Measurements from ENCODE around the gene IRF7. TPM values are rescaled to one million over a fixed set of nuclear protein-coding genes. Genes with fewer than 3 reads are reported as not detected.

The IRF7 gene
- total and polyA plus RNA-seq, 2 donors (not counting 3 experiments of a cell fraction or from before 2014, with no cell fraction given): 12.6 to 14.7 TPM

DNA sequence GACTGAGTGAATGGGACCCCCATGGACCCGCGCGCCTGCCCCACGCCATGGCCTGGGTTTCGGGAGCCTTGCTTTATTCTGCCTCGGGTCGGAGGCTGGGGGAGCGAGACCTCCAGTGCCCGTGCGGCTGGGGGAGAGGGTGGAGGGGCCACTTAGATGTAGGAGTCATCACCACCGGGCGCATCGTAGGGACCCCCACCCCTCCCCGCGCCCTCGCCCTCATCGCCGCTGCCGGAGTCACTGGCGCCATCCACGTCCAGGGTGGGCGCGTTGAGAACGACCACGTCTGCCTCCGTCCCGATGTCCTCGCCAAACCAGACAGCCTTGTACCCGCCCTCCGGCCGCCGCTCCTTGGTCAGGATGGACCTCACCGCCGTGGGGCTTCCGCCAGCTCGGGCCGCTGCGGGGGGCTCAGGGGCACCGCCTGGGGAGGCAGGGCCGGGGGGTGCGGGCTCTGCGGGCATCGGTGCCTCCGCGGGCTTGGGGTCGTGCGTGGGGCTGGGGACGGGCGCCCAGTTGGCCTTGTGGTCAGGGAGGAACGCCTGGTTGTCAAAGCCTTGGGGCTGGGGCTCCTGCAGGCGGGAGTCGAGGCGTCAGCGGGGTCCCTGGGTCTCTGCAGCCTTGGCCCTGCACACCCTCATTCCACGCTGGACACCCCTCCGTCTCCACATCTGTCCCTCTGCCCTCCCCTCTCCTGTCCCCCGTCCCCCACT, 1.6 kb upstream of the IRF7 start:
- Histone ChIP-seq H4K20me1 (replicated peaks; ENCODE audit: control insufficient read depth, extremely low read depth, insufficient read depth, low read length) (no peaks in the 10 kb centered on the region), H3K27ac (ENCODE audit: insufficient read depth, low read depth, low read length) (no peak overlapping the region), H3K9me3 (replicated peaks; ENCODE audit: control insufficient read depth, insufficient read depth, low read length) (no peaks in the 10 kb centered on the region), H3K4me3 (replicated peaks in 1 of 3; ENCODE audit: insufficient read depth in 1 of 3, low read depth in 1 of 3, low read length in 3 of 3) (no peak overlapping the region), H3K9ac (replicated peaks; ENCODE audit: extremely low read depth, insufficient read depth, low read length) (no peak overlapping the region), H3K27me3 (ENCODE audit: control insufficient read depth in 2 of 2, insufficient read depth in 2 of 2, low read length in 2 of 2) (no peaks in the 10 kb centered on the region), H3K9me1 (replicated peaks; ENCODE audit: control insufficient read depth, extremely low read depth, insufficient read depth, low read length) (no peaks in the 10 kb centered on the region), H3K4me2 (ENCODE audit: insufficient read depth, low read length) (no peak overlapping the region), H3K79me2 (ENCODE audit: control insufficient read depth, insufficient read depth, low read length) (no peaks in the 10 kb centered on the region), H2AFZ (ENCODE audit: low read depth, low read length) (no peak overlapping the region), H3K4me1 (ENCODE audit: control insufficient read depth, extremely low read depth, insufficient read depth, low read length) (peaks cover 6% of the 10 kb centered on the region), H3K36me3 (ENCODE audit: control insufficient read depth in 2 of 2, extremely low read depth in 1 of 2, insufficient read depth in 2 of 2, low read length in 2 of 2) (peaks cover 3 to 11% of the 10 kb centered on the region in 2 experiments)
- dilution Hi-C loops (cut with MboI; ENCODE audit: extremely low pct_ligation_motif_present, low sequenced_read_pairs): no loop called here
- intact Hi-C loops (cut with micrococcal nuclease): no loop called here
- DNase-seq (ENCODE audit: low read depth, low spot score): no peak
- BruUV-seq (replicated peaks): no TSS peak
- CTCF ChIA-PET: no interaction called here
- no peak for FAIRE-seq
- TF ChIP-seq MAX (IDR thresholded peaks at IDR 0.05; ENCODE audit: insufficient read depth, insufficient read length) (no peak), POLR2A (IDR thresholded peaks at IDR 0.05; ENCODE audit: low read depth, low read length) (no peak)
- TF ChIP-seq, protein P1, sequence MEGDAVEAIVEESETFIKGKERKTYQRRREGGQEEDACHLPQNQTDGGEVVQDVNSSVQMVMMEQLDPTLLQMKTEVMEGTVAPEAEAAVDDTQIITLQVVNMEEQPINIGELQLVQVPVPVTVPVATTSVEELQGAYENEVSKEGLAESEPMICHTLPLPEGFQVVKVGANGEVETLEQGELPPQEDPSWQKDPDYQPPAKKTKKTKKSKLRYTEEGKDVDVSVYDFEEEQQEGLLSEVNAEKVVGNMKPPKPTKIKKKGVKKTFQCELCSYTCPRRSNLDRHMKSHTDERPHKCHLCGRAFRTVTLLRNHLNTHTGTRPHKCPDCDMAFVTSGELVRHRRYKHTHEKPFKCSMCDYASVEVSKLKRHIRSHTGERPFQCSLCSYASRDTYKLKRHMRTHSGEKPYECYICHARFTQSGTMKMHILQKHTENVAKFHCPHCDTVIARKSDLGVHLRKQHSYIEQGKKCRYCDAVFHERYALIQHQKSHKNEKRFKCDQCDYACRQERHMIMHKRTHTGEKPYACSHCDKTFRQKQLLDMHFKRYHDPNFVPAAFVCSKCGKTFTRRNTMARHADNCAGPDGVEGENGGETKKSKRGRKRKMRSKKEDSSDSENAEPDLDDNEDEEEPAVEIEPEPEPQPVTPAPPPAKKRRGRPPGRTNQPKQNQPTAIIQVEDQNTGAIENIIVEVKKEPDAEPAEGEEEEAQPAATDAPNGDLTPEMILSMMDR (IDR thresholded peaks at IDR 0.05; ENCODE audit: extremely low read depth in 1 of 2, insufficient read depth in 1 of 2, low read depth in 1 of 2, low read length in 2 of 2): no peak
- POLR2A ChIA-PET: no interaction called here
